GM23248 (cell line): ENCODE data around the gene USP34. TPM values are rescaled to one million over a fixed set of nuclear protein-coding genes. Genes with fewer than 3 reads are reported as not detected.

Experiments used
- DNase-seq: peaks from one replicate; pipeline ENCODE4 v3.0.0-alpha.2; 2015
- H2AFZ ChIP-seq: fragments of 200-600 bp; sonication (generic); 2 replicates; pipeline ENCODE4 v1.6.1; 2016; ENCODE audit warnings: antibody characterized with exemption
- H3F3A ChIP-seq: fragments of 200-600 bp; sonication (generic); 2 replicates; pipeline ENCODE4 v1.6.1; 2016; ENCODE audit warnings: mild to moderate bottlenecking, antibody characterized with exemption, mixed run types; ENCODE audit not compliant: insufficient read depth
- H3K27ac ChIP-seq: fragments of 200-600 bp; sonication (generic); 2 replicates; pipeline ENCODE4 v1.5.1; 2016; ENCODE audit warnings: mild to moderate bottlenecking
- H3K27me3 ChIP-seq: fragments of 200-600 bp; sonication (generic); replicated peaks from 2 replicates; pipeline ENCODE4 v1.6.1; 2016; ENCODE audit warnings: mild to moderate bottlenecking; ENCODE audit not compliant: insufficient read depth
- H3K36me3 ChIP-seq: fragments of 200-600 bp; sonication (generic); 2 replicates; pipeline ENCODE4 v1.6.1; 2016; ENCODE audit warnings: low read depth, mild to moderate bottlenecking
- H3K4me1 ChIP-seq: fragments of 200-600 bp; sonication (generic); 2 replicates; pipeline ENCODE4 v1.6.1; 2016; ENCODE audit warnings: mild to moderate bottlenecking; ENCODE audit not compliant: insufficient read depth
- H3K4me2 ChIP-seq: fragments of 200-600 bp; sonication (generic); one replicate; pipeline ENCODE4 v1.6.1; 2016; ENCODE audit warnings: mild to moderate bottlenecking; ENCODE audit not compliant: unreplicated experiment
- H3K4me3 ChIP-seq: fragments of 200-600 bp; sonication (generic); 2 replicates; pipeline ENCODE4 v1.5.1; 2016; ENCODE audit warnings: mild to moderate bottlenecking
- H3K79me2 ChIP-seq: fragments of 200-600 bp; sonication (generic); 2 replicates; pipeline ENCODE4 v1.6.1; 2016; ENCODE audit warnings: mild to moderate bottlenecking; ENCODE audit not compliant: insufficient read depth
- H3K9ac ChIP-seq: fragments of 200-600 bp; sonication (generic); 2 replicates; pipeline ENCODE4 v1.6.1; 2016; ENCODE audit warnings: mild to moderate bottlenecking
- H3K9me2 ChIP-seq: fragments of 200-600 bp; sonication (generic); 2 replicates; pipeline ENCODE4 v1.6.1; 2016; ENCODE audit warnings: mixed run types, mild to moderate bottlenecking, moderate library complexity; ENCODE audit not compliant: insufficient read depth
- H3K9me3 ChIP-seq: fragments of 200-600 bp; sonication (generic); one replicate; pipeline ENCODE4 v1.6.1; 2017; ENCODE audit warnings: low read depth
- H4K20me1 ChIP-seq: fragments of 200-600 bp; sonication (generic); 2 replicates; pipeline ENCODE4 v1.6.0; 2016; ENCODE audit not compliant: insufficient read depth
- EZH2 ChIP-seq: fragments of 200-600 bp; sonication (generic); IDR thresholded peaks from 2 replicates; pipeline ENCODE4 v1.6.1; 2018; ENCODE audit warnings: antibody characterized with exemption, mild to moderate bottlenecking; ENCODE audit not compliant: insufficient read depth, poor library complexity, severe bottlenecking
- EZH2phosphoT487 ChIP-seq: fragments of 200-600 bp; sonication (generic); IDR thresholded peaks from 2 replicates; pipeline ENCODE4 v1.6.1; 2018; ENCODE audit warnings: antibody characterized with exemption, moderate library complexity, mild to moderate bottlenecking, low read depth; ENCODE audit not compliant: insufficient read depth
- WGBS, 2 experiments: methylation state at CpG; one replicate each; pipeline ENCODE4 v1.1.6; 2015 to 2017; ENCODE audit warnings: low lambda C conversion rate in 2 of 2, low coverage in 1 of 2; ENCODE audit errors: missing lambda C conversion rate in 2 of 2; 5-methylcytosine and 5-hydroxymethylcytosine counted together
- in situ Hi-C: fragments of 300-500 bp; cut with MboI; formaldehyde crosslinking; loops from 2 replicates; pipeline ENCODE4 v1.15.0; 2020
- polyA plus RNA-seq: library from polyadenylated mRNA; unstranded; fragments of >200 nt; fragmentation: Nextera tagmentation; extraction: Ambion mirVana; gene quantifications from 2 replicates; pipeline ENCODE4 v1.2.1, GENCODE V29; 2016
- small RNA-seq: library from RNA; depleted of rRNA; stranded (forward); fragments of <200 nt; gene quantifications from one replicate; pipeline ENCODE3, GENCODE V24; 2014; ENCODE audit warnings: low read depth, low replicate concordance
- total RNA-seq: library from RNA; depleted of rRNA; stranded (reverse); fragments of >200 nt; shearing (Covaris generic); gene quantifications from 2 replicates; pipeline ENCODE4 v1.2.3, GENCODE V29; 2014; rRNA removed

The USP34 gene
- total and polyA plus RNA-seq, 2 experiments from 2014 or later = 34.5 to 77.6 TPM

DNA sequence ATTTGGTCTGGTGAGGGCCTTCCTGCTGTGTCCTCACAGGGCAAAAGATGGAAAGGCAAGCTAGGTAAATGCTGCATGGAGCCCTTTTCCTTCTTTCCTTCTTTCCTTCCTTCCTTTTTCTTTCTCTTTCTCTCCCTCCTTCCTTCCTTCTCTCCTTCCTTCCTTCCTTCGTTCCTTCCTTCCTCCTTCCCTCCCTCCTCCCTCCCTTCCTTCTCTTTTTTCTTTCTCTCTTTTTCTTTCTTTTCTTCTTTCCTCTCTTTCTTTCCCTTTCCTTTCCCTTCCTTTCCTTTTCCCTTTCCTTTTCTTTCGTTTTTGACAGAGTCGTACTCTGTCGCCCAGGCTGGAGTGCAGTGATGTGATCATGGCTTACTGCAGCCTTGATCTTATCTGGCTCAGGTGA is 332.0 kb downstream of the USP34 start:
- no peak overlapping the region for H2AFZ ChIP-seq
- no peak overlapping the region for H3K4me2 ChIP-seq
- no peaks in the 10 kb centered on the region for H3F3A ChIP-seq
- H3K4me1 ChIP-seq = no peaks in the 10 kb centered on the region
- H3K4me3 ChIP-seq = no peak overlapping the region
- H4K20me1 ChIP-seq = no peaks in the 10 kb centered on the region
- no peaks in the 10 kb centered on the region for H3K9me2 ChIP-seq
- WGBS, 2 experiments = 66 to 74% methylated on average over 4 of the region's 4 CpGs
- no peak overlapping the region for H3K9ac ChIP-seq
- DNase-seq = no peak
- H3K36me3 ChIP-seq = no peaks in the 10 kb centered on the region
- H3K27ac ChIP-seq = no peak overlapping the region
- no peaks in the 10 kb centered on the region for H3K79me2 ChIP-seq
- H3K9me3 ChIP-seq = no peaks in the 10 kb centered on the region
- TF ChIP-seq EZH2 (no peak), EZH2phosphoT487 (no peak)
- no peaks in the 10 kb centered on the region for H3K27me3 ChIP-seq
- in situ Hi-C loops = no loop called here

Small RNA genes lying within 50 kb of the gene (small RNA-seq; reads per million reads assigned to genes)
- not detected for gene SNORA70B

Other genes with a start within 250 kb of the USP34 start
- 104 and 129 TPM in 2 replicates for gene XPO1, start 67.3 kb upstream of the USP34 start, total RNA-seq
- gene XPO1, start 67.3 kb upstream of the USP34 start, polyA plus RNA-seq = 48.4 and 52.3 TPM in 2 replicates